ENCODE measurements around the gene UBE2O.

The UBE2O gene

GRCh38 chr17:76485569-76485968, 32.6 kb upstream of the UBE2O start:
- no peak for DNase-seq (ENCODE audit: low read depth)

- no peak for DNase-seq (ENCODE audit: low read depth)
Observed at GRCh38 chr17:76484228-76484725, 31.3 kb upstream of the UBE2O start.

GRCh38 chr17:76481071-76481655, 28.2 kb upstream of the UBE2O start:
- DNase-seq (ENCODE audit: low read depth): no peak

- DNase-seq (ENCODE audit: low read depth): no peak
Observed at GRCh38 chr17:76480632-76481031, 27.7 kb upstream of the UBE2O start.

- no peak for DNase-seq (ENCODE audit: low read depth)
Observed at GRCh38 chr17:76479515-76480060, 26.6 kb upstream of the UBE2O start.

- no peak for DNase-seq (ENCODE audit: low read depth)
Observed at GRCh38 chr17:76478730-76479514, 26.0 kb upstream of the UBE2O start.

GRCh38 chr17:76478097-76478496, 25.1 kb upstream of the UBE2O start:
- no peak for DNase-seq (ENCODE audit: low read depth)

- no peak for DNase-seq (ENCODE audit: low read depth)
Observed at GRCh38 chr17:76477576-76477975, 24.6 kb upstream of the UBE2O start.

- no peak for DNase-seq (ENCODE audit: low read depth)
Observed at GRCh38 chr17:76476736-76477135, 23.8 kb upstream of the UBE2O start.

- DNase-seq (ENCODE audit: low read depth): no peak
Observed at GRCh38 chr17:76475302-76475701, 22.4 kb upstream of the UBE2O start.

GRCh38 chr17:76474894-76475293, 21.9 kb upstream of the UBE2O start:
- DNase-seq (ENCODE audit: low read depth): no peak

GRCh38 chr17:76474238-76474637, 21.3 kb upstream of the UBE2O start:
- DNase-seq (ENCODE audit: low read depth): no peak

- no peak for DNase-seq (ENCODE audit: low read depth)
Observed at GRCh38 chr17:76473541-76473985, 20.6 kb upstream of the UBE2O start.

- no peak for DNase-seq (ENCODE audit: low read depth)
Observed at GRCh38 chr17:76472726-76473125, 19.8 kb upstream of the UBE2O start.

- no peak for DNase-seq (ENCODE audit: low read depth)
Observed at GRCh38 chr17:76472258-76472645, 19.3 kb upstream of the UBE2O start.

GRCh38 chr17:76471498-76472257, 18.7 kb upstream of the UBE2O start:
- no peak for DNase-seq (ENCODE audit: low read depth)

GRCh38 chr17:76469991-76470739, 17.2 kb upstream of the UBE2O start:
- no peak for DNase-seq (ENCODE audit: low read depth)

GRCh38 chr17:76469076-76469990, 16.4 kb upstream of the UBE2O start:
- DNase-seq (ENCODE audit: low read depth): no peak

GRCh38 chr17:76468634-76469010, 15.7 kb upstream of the UBE2O start:
- DNase-seq (ENCODE audit: low read depth): no peak

GRCh38 chr17:76467809-76468633, 15.1 kb upstream of the UBE2O start:
- DNase-seq (ENCODE audit: low read depth): no peak
